Measurements from ENCODE around the gene CDC42BPB.

DNA sequence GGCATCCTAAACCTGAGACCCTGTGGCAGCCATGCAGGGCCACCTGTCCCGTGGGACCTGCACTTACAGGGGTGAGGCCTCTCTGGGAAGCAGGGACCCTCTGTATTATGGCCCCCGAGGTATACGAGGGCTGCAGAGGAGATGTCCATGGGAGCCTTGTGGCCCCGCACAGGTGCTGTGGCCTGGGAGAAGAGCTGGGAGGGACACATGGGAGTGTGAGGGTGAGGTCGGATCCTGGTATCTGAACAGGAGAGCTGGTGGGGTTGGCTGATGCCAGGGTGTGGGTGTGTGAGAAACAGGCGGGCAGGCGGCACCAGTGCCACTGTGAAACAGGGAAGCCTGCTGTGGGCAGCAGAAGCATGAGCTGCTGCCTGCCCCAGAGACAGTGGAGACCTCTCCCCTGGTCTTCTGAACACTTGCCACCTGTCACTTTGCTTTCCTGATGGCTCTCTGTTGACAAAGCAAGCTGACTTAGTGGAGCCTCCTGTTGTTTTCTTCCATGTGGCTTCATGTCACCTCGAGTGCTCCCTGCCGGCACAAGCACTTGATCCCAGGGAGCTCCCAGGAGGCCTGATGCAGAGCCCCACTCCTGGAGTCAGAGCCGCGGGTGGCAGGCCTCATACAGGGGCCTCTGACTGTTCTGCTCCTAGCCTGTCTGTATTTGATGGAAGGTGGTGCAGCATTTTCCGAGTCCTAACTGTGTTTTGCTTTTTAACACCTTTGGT, 154.7 kb downstream of the CDC42BPB start:
- TF ChIP-seq, protein P1, sequence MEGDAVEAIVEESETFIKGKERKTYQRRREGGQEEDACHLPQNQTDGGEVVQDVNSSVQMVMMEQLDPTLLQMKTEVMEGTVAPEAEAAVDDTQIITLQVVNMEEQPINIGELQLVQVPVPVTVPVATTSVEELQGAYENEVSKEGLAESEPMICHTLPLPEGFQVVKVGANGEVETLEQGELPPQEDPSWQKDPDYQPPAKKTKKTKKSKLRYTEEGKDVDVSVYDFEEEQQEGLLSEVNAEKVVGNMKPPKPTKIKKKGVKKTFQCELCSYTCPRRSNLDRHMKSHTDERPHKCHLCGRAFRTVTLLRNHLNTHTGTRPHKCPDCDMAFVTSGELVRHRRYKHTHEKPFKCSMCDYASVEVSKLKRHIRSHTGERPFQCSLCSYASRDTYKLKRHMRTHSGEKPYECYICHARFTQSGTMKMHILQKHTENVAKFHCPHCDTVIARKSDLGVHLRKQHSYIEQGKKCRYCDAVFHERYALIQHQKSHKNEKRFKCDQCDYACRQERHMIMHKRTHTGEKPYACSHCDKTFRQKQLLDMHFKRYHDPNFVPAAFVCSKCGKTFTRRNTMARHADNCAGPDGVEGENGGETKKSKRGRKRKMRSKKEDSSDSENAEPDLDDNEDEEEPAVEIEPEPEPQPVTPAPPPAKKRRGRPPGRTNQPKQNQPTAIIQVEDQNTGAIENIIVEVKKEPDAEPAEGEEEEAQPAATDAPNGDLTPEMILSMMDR (tag by site-specific recombination; IDR thresholded peaks at IDR 0.05): no peak
- TF ChIP-seq ZNF416 (tag by site-specific recombination; IDR thresholded peaks at IDR 0.05) (no peak), SP2 (tag by site-specific recombination; IDR thresholded peaks at IDR 0.05) (no peak), ZNF660 (tag by site-specific recombination; IDR thresholded peaks at IDR 0.05) (no peak), ZBTB48 (tag by site-specific recombination; IDR thresholded peaks at IDR 0.05) (no peak), GLIS2 (tag by site-specific recombination; IDR thresholded peaks at IDR 0.05) (no peak), ZNF184 (tag by site-specific recombination; IDR thresholded peaks at IDR 0.05) (no peak), MEIS1 (CRISPR knock-in tag; IDR thresholded peaks at IDR 0.05; ENCODE audit: borderline replicate concordance) (no peak), ZNF324 (tag by site-specific recombination; IDR thresholded peaks at IDR 0.05) (no peak)
